Gastroesophageal sphincter (tissue), 4 donors: ENCODE results near the gene SLC25A34. TPM values are rescaled to one million over a fixed set of nuclear protein-coding genes. Genes with fewer than 3 reads are reported as not detected.
A peak's percentile ranks its signal among the peaks of the same experiment; 100 is the strongest.

Source experiments
- ATAC-seq: fragments of 150-250 bp; one replicate; pipeline ENCODE4 v1.9.1; 2016; ENCODE audit warnings: mild to moderate bottlenecking, moderate library complexity
- H3K27ac ChIP-seq, 4 donors: fragments of 200-600 bp; sonication (generic) in 3 of 4; 1 replicate in 3 of 4; 2 replicates in 1 of 4; pipeline ENCODE4 v1.5.1; 2016 to 2019
- H3K27me3 ChIP-seq: fragments of 200-600 bp; sonication (generic); one replicate; pipeline ENCODE4 v1.5.1; 2019
- H3K36me3 ChIP-seq, 2 donors: fragments of 200-600 bp; sonication (generic); one replicate each; pipeline ENCODE4 v1.5.1; 2019; ENCODE audit warnings: control low read depth in 1 of 2
- H3K4me1 ChIP-seq, 3 donors: fragments of 200-600 bp; sonication (generic); 1 replicate in 2 of 3; 2 replicates in 1 of 3; pipeline ENCODE4 v1.5.1; 2016 to 2019; ENCODE audit warnings: control low read depth in 2 of 3
- H3K4me3 ChIP-seq, 2 donors: fragments of 200-600 bp; sonication (generic); one replicate each; pipeline ENCODE4 v1.5.1; 2019; ENCODE audit warnings: mild to moderate bottlenecking in 1 of 2, moderate library complexity in 1 of 2
- H3K9me3 ChIP-seq, 3 donors: fragments of 200-600 bp; sonication (generic); one replicate each; pipeline ENCODE4 v1.5.1; 2017 to 2019; ENCODE audit warnings: control low read depth in 2 of 3
- EP300 ChIP-seq: sonication (generic); formaldehyde crosslinking; IDR thresholded peaks from one replicate; pipeline ENCODE4 v1.6.1; 2017; ENCODE audit warnings: antibody characterized with exemption, mild to moderate bottlenecking
- POLR2A ChIP-seq, 2 donors: fragments of 450-650 bp; IDR thresholded peaks; one replicate each; pipeline ENCODE4 v1.6.1; 2017; ENCODE audit warnings: antibody characterized with exemption in 2 of 2, mild to moderate bottlenecking in 2 of 2, moderate library complexity in 1 of 2
- POLR2AphosphoS5 ChIP-seq: sonication (generic); formaldehyde crosslinking; IDR thresholded peaks from one replicate; pipeline ENCODE4 v1.6.1; 2017; ENCODE audit warnings: antibody characterized with exemption
- WGBS, 2 donors: methylation state at CpG; one replicate each; pipeline ENCODE4 v1.1.5; 2018; ENCODE audit warnings: low coverage in 1 of 2; 5-methylcytosine and 5-hydroxymethylcytosine counted together
- total RNA-seq, 4 donors: library from RNA; depleted of rRNA; stranded (reverse); fragments of >200 nt; gene quantifications; one replicate each; pipeline ENCODE4 v1.1.0, GENCODE V29; 2016
- TF ChIP-seq, protein P1 (sequence below), 4 experiments: fragments of 200-600 bp in 2 of 4; fragments of 450-650 bp in 2 of 4; sonication (generic) in 1 of 4; IDR thresholded peaks; one replicate each; pipeline ENCODE4 v1.5.1; 2017 to 2019; ENCODE audit warnings: antibody characterized with exemption in 4 of 4, mild to moderate bottlenecking in 2 of 4, moderate library complexity in 2 of 4

Gene SLC25A34
- total RNA-seq, 4 donors from 2014 or later: 0.10 to 2.0 (median 1.1) TPM

DNA sequence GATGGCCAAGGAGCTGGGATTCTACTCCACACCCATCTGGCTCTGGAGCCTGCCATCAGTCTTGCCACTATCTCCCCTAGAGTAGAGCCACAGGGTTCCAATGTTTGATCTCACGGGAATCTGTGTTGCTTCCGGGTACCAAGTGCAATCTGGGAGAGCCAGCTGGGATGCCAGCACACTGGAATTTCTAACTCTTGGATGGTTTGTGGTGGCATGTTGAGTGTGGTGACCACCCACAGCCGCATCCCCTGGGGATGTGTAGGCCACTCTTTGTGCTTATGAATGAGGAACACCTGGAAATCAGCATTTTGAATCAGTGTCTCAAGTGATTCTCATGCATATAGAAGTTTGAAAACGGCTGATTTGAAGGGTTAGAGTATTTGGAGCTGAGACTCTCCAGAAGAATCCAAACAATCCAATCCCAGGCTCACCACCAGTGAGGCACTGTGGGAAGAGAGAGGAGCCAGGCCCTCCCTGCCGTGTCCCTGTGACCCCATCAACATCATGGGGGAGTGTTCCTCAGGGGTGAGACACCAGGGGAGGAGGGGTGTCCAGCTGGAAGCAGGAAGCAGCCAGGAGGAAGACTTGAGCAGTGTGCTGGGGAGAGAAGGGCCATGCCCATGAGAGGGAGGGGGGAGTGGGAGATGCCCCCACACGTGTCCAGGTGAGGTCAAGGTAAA, 35.9 kb downstream of the SLC25A34 start:
- 61% methylated on average over 5 of the region's 6 CpGs; no CpG with 5 or more reads in 1 of the 2 donors for WGBS, 2 donors
- no peaks in the 10 kb centered on the region for H3K4me1 ChIP-seq
- TF ChIP-seq POLR2AphosphoS5: no peak
- TF ChIP-seq POLR2A (IDR thresholded peaks at IDR 0.05): no peak
- TF ChIP-seq, protein P1, sequence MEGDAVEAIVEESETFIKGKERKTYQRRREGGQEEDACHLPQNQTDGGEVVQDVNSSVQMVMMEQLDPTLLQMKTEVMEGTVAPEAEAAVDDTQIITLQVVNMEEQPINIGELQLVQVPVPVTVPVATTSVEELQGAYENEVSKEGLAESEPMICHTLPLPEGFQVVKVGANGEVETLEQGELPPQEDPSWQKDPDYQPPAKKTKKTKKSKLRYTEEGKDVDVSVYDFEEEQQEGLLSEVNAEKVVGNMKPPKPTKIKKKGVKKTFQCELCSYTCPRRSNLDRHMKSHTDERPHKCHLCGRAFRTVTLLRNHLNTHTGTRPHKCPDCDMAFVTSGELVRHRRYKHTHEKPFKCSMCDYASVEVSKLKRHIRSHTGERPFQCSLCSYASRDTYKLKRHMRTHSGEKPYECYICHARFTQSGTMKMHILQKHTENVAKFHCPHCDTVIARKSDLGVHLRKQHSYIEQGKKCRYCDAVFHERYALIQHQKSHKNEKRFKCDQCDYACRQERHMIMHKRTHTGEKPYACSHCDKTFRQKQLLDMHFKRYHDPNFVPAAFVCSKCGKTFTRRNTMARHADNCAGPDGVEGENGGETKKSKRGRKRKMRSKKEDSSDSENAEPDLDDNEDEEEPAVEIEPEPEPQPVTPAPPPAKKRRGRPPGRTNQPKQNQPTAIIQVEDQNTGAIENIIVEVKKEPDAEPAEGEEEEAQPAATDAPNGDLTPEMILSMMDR (IDR thresholded peaks at IDR 0.05): no peak
- TF ChIP-seq EP300: no peak
- H3K27ac ChIP-seq: no peak overlapping the region
- no peaks in the 10 kb centered on the region for H3K9me3 ChIP-seq
- H3K36me3 ChIP-seq: peaks cover 0 to 92% of the 10 kb centered on the region in 2 donors
- H3K27me3 ChIP-seq: no peaks in the 10 kb centered on the region
- no peak for ATAC-seq
- no peak overlapping the region for H3K4me3 ChIP-seq

DNA sequence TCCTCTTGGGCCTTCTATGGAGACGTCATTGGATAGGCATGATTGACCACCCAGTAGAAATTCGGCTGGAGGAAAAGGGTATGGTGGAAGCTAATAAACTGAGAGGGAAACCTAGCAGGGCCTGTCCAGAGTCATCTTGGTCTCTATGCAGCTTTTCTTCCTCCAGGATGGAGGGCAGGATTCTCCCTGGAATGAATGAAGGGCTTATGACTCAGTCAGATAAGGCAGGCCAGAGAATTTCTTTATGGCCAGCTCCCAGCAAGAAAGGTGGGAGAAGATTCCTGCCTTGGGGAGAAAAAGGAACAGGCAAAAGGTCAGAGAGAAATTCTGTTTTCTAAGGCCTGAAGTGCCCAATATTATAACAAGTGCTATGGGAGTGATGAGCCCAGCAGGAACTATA, 39.6 kb downstream of the SLC25A34 start:
- Histone ChIP-seq H3K4me3 (no peak overlapping the region), H3K4me1 (no peaks in the 10 kb centered on the region), H3K27me3 (no peaks in the 10 kb centered on the region), H3K9me3 (no peaks in the 10 kb centered on the region), H3K36me3 (peaks cover 0 to 91% of the 10 kb centered on the region in 2 donors), H3K27ac (no peak overlapping the region)
- WGBS, 2 donors: 50% methylated on average over 2 of the region's 2 CpGs; no CpG with 5 or more reads in 1 of the 2 donors
- TF ChIP-seq POLR2AphosphoS5 (no peak), POLR2A (IDR thresholded peaks at IDR 0.05) (no peak), EP300 (no peak)
- TF ChIP-seq, protein P1 (IDR thresholded peaks at IDR 0.05): no peak
- ATAC-seq: no peak

DNA sequence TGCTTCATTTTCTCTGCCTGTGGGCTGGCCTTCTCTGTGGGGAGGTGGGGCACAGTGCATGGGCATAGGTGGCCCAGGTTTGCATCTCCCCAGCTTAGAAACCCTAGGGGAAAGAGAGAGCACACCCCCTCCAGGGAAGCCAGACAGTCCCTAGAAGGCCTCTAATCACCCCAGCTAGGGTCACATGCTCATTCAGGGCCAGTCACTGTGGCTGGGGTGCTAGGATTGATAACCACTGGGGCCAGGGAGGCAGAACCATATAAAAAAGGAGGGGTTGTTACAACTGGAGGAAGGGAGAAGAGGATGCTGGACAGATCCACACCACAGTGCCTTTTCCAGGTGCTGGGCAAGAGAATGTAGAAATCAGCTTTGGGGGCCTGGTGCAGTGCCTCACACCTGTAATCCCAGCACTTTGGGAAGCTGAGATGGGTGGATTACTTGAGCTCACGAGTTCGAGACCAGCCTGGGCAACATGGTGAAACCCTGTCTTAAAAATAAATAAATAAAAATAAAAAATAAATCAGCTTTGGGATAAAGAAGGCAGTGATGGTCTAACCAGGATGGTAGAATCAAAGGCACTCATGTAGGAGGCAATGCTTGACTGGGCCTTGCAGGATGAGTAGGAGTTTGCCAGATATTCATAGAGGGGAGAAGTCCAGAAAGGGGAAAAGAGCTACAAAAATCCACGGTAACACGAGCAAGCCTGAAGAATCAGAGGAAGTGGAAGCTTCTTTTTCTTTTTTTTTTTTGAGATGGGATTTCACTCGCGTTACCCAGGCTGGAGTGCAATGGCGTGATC, 42.0 kb downstream of the SLC25A34 start:
- Histone ChIP-seq H3K27me3 (no peaks in the 10 kb centered on the region), H3K27ac (no peak overlapping the region), H3K9me3 (no peaks in the 10 kb centered on the region), H3K36me3 (peaks cover 0 to 87% of the 10 kb centered on the region in 2 donors), H3K4me1 (no peaks in the 10 kb centered on the region), H3K4me3 (no peak overlapping the region)
- TF ChIP-seq POLR2AphosphoS5 (no peak), POLR2A (IDR thresholded peaks at IDR 0.05) (no peak), EP300 (no peak)
- TF ChIP-seq, protein P1 (IDR thresholded peaks at IDR 0.05): no peak
- no peak for ATAC-seq
- WGBS, 2 donors: 66 to 81% methylated on average over 2 to 7 of the region's 7 CpGs

DNA sequence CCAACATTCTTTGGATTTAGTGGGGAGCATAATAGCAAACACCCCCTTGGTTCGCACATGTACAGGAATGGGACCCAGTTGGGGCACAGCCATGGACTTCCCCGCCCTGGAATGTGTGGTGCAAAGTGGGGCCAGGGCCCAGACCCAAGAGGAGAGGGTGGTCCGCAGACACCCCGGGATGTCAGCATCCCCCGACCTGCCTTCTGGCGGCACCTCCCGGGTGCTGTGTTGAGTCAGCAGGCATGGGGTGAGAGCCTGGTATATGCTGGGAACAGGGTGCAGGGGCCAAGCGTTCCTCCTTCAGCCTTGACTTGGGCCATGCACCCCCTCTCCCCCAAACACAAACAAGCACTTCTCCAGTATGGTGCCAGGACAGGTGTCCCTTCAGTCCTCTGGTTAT, 49.6 kb downstream of the SLC25A34 start:
- Histone ChIP-seq H3K4me1 (peaks cover 0 to 12% (median 4%) of the 10 kb centered on the region in 3 donors), H3K27ac (no peak overlapping the region), H3K36me3 (peaks cover 0 to 49% of the 10 kb centered on the region in 2 donors), H3K4me3 (no peak overlapping the region), H3K27me3 (no peaks in the 10 kb centered on the region), H3K9me3 (no peaks in the 10 kb centered on the region)
- peak; percentile 20 for ATAC-seq
- TF ChIP-seq, protein P1 (IDR thresholded peaks at IDR 0.05): no peak
- 63 to 93% methylated on average over 2 of the region's 8 CpGs for WGBS, 2 donors
